Measurements from ENCODE around the gene EPS8L2. TPM values are rescaled to one million over a fixed set of nuclear protein-coding genes. Genes with fewer than 3 reads are reported as not detected.

EPS8L2 gene
- polyA plus RNA-seq, 4 donors, result 104 to 161 (median 139) TPM

DNA sequence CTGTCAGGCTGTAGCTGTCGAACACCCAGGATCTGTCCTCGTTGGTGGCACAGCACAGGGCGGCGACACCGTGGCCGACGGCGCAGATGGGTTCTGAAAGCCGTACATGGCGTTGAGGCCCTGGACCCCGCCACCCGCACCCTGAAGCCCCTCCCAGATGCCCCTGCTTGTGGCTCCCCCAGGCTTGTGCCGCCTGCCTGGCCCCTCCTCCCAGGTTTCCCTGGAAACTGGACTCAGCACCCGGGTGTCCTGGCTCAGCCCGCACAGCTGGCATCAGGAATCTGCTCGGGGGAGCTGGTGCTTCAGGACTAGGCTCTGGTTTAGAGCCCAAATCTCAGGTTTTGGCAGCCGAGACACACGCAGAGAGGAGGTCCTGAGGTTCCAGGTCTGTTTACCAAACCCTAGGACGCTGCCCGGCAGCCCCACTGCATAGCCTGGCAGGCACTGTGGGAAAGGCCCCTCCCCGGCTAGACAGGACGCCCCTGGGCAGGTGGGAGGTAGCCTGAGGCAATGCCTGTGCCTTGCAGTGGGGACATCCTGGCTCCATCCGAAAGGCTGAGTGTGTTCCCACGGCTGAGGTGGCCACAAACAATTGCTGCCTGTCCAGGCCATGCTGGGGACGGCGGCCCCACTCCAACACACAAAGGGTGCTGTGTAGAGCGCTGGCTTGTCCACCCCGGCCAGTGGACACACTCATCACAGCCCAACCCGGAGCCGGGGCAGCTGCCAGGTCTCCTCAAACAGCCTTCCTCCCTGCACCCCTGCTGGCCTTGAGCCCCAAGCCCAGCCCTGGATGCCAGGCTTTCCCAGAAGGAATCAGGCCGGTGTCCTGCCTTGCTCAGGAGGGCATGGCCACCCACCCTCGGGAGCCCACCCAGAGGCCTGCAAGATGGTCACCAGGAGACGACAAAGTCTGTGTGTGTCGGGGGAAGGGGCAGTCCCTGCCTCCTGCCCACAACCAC lies 66.7 kb downstream of the EPS8L2 start:
- no peak for DNase-seq (ENCODE audit: low read depth in 4 of 4, low spot score in 2 of 4)

DNA sequence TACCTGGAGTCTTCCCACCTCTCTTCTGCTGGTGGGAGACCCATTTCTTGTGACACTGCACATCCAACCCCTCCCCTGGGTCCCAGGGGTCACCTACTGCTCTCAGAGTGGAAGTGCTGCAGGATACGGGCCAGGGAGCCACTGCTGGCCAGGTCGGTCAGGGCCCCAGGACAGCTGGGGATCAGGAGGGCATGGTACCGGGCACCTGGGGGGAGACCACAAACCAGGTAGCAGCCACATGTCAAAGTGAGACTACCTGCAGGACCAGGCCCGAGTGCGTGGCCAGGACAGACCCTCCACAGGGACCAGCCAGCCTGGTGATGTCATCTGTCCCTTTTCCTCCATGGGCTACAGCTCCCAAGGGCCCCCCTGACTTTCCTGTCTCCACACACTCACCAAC lies 67.4 kb downstream of the EPS8L2 start:
- no peak for DNase-seq (ENCODE audit: low read depth in 4 of 4, low spot score in 2 of 4)

DNA sequence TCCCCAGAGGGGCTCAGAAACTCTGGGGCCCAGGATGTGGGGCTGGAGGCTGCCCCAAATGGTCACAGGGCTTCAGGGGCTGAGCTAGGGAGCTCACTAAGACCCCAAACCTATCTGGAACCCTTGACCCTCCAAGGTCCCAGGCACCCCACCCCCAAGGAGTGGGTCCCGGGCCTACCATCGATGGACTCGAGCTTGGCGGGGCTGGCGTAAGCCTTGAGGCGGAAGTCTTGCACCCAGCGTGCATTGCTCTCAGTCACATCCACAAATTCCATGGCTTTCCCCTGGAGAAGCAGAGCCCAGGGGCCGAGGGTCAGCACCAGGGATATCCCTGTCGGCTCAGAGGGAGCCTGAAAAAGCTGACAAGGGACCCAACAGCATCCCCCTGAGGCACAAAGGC lies 67.8 kb downstream of the EPS8L2 start:
- no peak for DNase-seq (ENCODE audit: low read depth in 4 of 4, low spot score in 2 of 4)

DNA sequence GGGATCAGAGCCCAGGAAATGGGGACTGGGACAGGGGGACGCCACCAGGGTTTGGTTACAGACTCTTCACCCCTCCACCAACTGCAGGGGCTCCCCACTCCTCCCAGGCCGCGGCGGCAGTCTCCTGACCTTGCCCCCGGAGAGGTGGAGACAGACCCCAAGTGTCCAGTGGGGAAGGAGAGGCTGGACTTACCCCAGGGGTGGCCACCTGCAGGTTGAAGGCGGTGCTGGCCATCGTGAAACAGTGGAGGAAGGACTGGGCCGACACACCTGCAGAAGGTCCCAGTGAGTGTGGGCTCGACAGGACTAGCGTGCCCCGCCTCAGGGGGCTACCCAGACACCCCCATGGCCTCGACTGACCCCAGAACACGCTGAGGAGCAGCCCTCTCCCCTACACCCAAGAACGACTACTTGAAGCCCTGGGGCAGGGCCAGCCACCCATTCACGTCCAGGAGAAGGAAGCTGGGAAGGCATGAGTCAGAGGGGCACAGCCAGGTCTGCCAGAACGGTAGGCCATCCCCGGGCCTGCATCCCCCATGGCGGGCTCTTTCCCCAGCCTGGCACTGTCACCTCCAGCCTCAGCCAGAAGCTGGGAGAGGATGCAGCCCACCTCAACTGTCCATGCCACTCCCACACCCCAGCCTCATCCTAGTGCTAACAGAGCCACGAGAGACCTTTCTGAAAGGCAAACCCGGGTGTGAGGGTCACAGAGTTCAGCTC lies 69.0 kb downstream of the EPS8L2 start:
- no peak for DNase-seq (ENCODE audit: low read depth in 4 of 4, low spot score in 2 of 4)

DNA sequence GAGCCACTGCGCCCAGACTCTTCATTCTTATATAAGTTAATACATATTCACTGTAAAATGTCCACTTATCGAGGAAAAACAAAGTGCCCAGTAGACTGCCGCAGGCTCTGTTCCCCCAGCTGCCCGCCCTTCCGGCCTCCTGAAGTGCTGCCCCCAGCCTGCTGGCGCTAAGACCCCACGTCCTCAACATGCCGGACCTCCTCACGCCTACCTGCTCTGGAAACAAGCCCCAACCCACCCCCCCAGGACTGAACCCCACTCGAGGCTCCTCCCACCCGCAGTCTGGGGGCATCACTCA lies 70.2 kb downstream of the EPS8L2 start:
- DNase-seq (ENCODE audit: low read depth in 4 of 4, low spot score in 2 of 4), result no peak

DNA sequence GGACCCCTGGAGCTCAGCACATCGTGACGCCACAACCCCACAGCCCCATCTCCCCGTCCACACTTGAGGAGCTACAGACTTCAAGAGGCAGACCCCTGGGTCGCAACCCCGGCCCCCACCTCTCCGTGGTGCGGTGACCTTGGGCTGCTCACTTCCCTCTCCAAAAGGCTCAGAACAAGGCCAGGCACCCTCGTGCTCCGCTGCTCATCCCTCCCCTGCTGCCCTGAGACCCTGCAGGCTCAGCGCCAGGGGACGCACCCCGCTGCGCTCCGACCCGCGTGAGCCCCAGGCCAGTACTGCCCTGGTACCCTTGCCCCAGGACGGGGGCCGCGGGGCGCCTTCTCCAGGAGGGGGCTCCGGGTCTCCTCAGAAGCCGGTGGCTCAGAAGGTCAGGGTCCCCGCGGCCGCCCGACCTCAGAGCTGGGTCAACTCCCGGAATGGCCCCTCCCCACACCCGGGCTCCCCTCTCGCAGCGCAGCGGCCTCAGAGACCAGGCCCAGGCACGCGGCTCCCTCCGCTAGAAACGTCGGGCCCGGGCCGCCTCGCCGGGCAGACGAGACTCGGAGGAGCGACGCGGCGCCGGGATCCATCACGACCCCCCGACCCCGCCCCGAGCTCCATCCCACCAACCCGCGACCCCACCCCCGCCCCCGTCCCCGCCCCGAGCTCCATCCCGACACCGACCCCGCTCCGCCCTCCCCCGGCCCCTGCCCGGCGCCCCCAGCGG lies 70.7 kb downstream of the EPS8L2 start:
- DNase-seq (ENCODE audit: low read depth in 4 of 4, low spot score in 2 of 4), result no peak

Other genes with a start within 250 kb of the EPS8L2 start
- gene RNH1, start 199.0 kb upstream of the EPS8L2 start, polyA plus RNA-seq (ENCODE audit: insufficient read length in 4 of 4), result 100 to 1,000 TPM in 2 of 4 donors, 10 to 100 TPM in 2; 67.0 to 117 (median 102) TPM
- 10 to 100 TPM; 41.2 to 57.3 (median 51.9) TPM for gene HRAS, start 170.7 kb upstream of the EPS8L2 start, polyA plus RNA-seq (ENCODE audit: insufficient read length in 4 of 4)
- gene LRRC56, start 168.7 kb upstream of the EPS8L2 start, polyA plus RNA-seq (ENCODE audit: insufficient read length in 4 of 4), result 1 to 10 TPM; 2.8 to 6.1 (median 5.1) TPM
- gene LMNTD2, start 145.5 kb upstream of the EPS8L2 start, polyA plus RNA-seq (ENCODE audit: insufficient read length in 4 of 4), result 1 to 10 TPM; 3.0 to 7.3 (median 4.7) TPM
- 10 to 100 TPM; 36.8 to 71.6 (median 58.8) TPM for gene RASSF7, start 145.3 kb upstream of the EPS8L2 start, polyA plus RNA-seq (ENCODE audit: insufficient read length in 4 of 4)
- 10 to 100 TPM; 18.3 to 33.3 (median 26.8) TPM for gene PHRF1, start 129.8 kb upstream of the EPS8L2 start, polyA plus RNA-seq (ENCODE audit: insufficient read length in 4 of 4)
- gene IRF7, start 90.3 kb upstream of the EPS8L2 start, polyA plus RNA-seq (ENCODE audit: insufficient read length in 4 of 4), result 10 to 100 TPM in 3 of 4 donors, 1 to 10 TPM in 1; 5.4 to 15.4 (median 12.5) TPM
- gene CDHR5, start 81.3 kb upstream of the EPS8L2 start, polyA plus RNA-seq (ENCODE audit: insufficient read length in 4 of 4), result 10 to 100 TPM; 24.9 to 49.2 (median 41.9) TPM
- 1 to 10 TPM in 3 of 4 donors, under 1 TPM in 1; 0.92 to 4.1 (median 2.2) TPM for gene SCT, start 79.0 kb upstream of the EPS8L2 start, polyA plus RNA-seq (ENCODE audit: insufficient read length in 4 of 4)
- 1 to 10 TPM; 1.8 to 5.2 (median 4.7) TPM for gene DRD4, start 69.0 kb upstream of the EPS8L2 start, polyA plus RNA-seq (ENCODE audit: insufficient read length in 4 of 4)
- 10 to 100 TPM; 44.7 to 57.7 (median 51.1) TPM for gene DEAF1, start 11.0 kb upstream of the EPS8L2 start, polyA plus RNA-seq (ENCODE audit: insufficient read length in 4 of 4)
- 10 to 100 TPM; 36.1 to 56.7 (median 46.3) TPM for gene TMEM80, start 10.4 kb upstream of the EPS8L2 start, polyA plus RNA-seq (ENCODE audit: insufficient read length in 4 of 4)
- gene TALDO1, start 41.2 kb downstream of the EPS8L2 start, polyA plus RNA-seq (ENCODE audit: insufficient read length in 4 of 4), result 100 to 1,000 TPM; 123 to 164 (median 136) TPM
- gene GATD1, start 71.3 kb downstream of the EPS8L2 start, polyA plus RNA-seq (ENCODE audit: insufficient read length in 4 of 4), result 100 to 1,000 TPM in 1 of 4 donors, 10 to 100 TPM in 3; 55.3 to 115 (median 84.8) TPM
- 1 to 10 TPM in 2 of 4 donors, under 1 TPM in 2; 0.28 to 1.3 (median 0.99) TPM for gene CEND1, start 83.9 kb downstream of the EPS8L2 start, polyA plus RNA-seq (ENCODE audit: insufficient read length in 4 of 4)
- gene SLC25A22, start 92.0 kb downstream of the EPS8L2 start, polyA plus RNA-seq (ENCODE audit: insufficient read length in 4 of 4), result 10 to 100 TPM; 13.1 to 24.3 (median 18.6) TPM
- 10 to 100 TPM in 3 of 4 donors, 1 to 10 TPM in 1; 6.7 to 17.8 (median 12.9) TPM for gene PIDD1, start 99.0 kb downstream of the EPS8L2 start, polyA plus RNA-seq (ENCODE audit: insufficient read length in 4 of 4)
- gene RPLP2, start 103.7 kb downstream of the EPS8L2 start, polyA plus RNA-seq (ENCODE audit: insufficient read length in 4 of 4), result 1,000 to 10,000 TPM in 3 of 4 donors, 100 to 1,000 TPM in 1; 903 to 1,462 (median 1,115) TPM
- 10 to 100 TPM; 38.2 to 87.6 (median 68.0) TPM for gene PNPLA2, start 112.7 kb downstream of the EPS8L2 start, polyA plus RNA-seq (ENCODE audit: insufficient read length in 4 of 4)
- 10 to 100 TPM in 3 of 4 donors, 1 to 10 TPM in 1; 9.8 to 20.8 (median 17.2) TPM for gene CRACR2B, start 121.7 kb downstream of the EPS8L2 start, polyA plus RNA-seq (ENCODE audit: insufficient read length in 4 of 4)
- 100 to 1,000 TPM; 192 to 238 (median 217) TPM for gene CD151, start 126.7 kb downstream of the EPS8L2 start, polyA plus RNA-seq (ENCODE audit: insufficient read length in 4 of 4)
- 100 to 1,000 TPM in 2 of 4 donors, 10 to 100 TPM in 2; 84.8 to 149 (median 111) TPM for gene POLR2L, start 136.3 kb downstream of the EPS8L2 start, polyA plus RNA-seq (ENCODE audit: insufficient read length in 4 of 4)
- 10 to 100 TPM; 65.9 to 94.9 (median 76.6) TPM for gene TSPAN4, start 136.6 kb downstream of the EPS8L2 start, polyA plus RNA-seq (ENCODE audit: insufficient read length in 4 of 4)
- gene CHID1, start 204.6 kb downstream of the EPS8L2 start, polyA plus RNA-seq (ENCODE audit: insufficient read length in 4 of 4), result 100 to 1,000 TPM; 108 to 134 (median 117) TPM
- 100 to 1,000 TPM in 2 of 4 donors, 10 to 100 TPM in 2; 95.7 to 134 (median 108) TPM for gene AP2A2, start 219.6 kb downstream of the EPS8L2 start, polyA plus RNA-seq (ENCODE audit: insufficient read length in 4 of 4)